ENCODE data around the gene HMGN2. TPM values are rescaled to one million over a fixed set of nuclear protein-coding genes. Genes with fewer than 3 reads are reported as not detected.
A peak's percentile ranks its signal among the peaks of the same experiment; 100 is the strongest.

The HMGN2 gene
- total RNA-seq, 1 donor from 2014 or later: 964 TPM

DNA sequence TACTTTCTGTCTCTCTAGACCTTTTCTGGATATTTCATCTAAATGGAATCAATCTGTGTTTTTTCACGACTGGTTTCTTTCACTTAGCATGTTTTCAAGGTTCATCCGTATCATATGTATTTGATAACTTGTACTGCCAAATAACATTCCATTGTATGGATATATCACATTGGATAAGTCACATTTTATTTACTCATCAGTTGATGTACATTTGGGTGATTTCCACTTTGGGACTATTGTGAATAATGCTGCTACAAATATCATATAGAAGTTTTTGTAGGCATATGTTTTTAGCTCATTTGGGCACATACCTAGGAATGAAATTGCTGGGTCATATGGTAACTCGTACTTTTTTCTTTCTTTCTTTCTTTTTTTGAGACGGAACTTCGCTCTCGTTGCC, 6.7 kb downstream of the HMGN2 start:
- H3K4me1 Mint-ChIP-seq: peaks cover 17% of the 10 kb centered on the region
- H3K4me3 ChIP-seq: no peak overlapping the region
- TF ChIP-seq EZH2phosphoT487 (IDR thresholded peaks at IDR 0.05) (no peak), EZH2 (IDR thresholded peaks at IDR 0.05) (no peak)
- TF ChIP-seq, protein P1, sequence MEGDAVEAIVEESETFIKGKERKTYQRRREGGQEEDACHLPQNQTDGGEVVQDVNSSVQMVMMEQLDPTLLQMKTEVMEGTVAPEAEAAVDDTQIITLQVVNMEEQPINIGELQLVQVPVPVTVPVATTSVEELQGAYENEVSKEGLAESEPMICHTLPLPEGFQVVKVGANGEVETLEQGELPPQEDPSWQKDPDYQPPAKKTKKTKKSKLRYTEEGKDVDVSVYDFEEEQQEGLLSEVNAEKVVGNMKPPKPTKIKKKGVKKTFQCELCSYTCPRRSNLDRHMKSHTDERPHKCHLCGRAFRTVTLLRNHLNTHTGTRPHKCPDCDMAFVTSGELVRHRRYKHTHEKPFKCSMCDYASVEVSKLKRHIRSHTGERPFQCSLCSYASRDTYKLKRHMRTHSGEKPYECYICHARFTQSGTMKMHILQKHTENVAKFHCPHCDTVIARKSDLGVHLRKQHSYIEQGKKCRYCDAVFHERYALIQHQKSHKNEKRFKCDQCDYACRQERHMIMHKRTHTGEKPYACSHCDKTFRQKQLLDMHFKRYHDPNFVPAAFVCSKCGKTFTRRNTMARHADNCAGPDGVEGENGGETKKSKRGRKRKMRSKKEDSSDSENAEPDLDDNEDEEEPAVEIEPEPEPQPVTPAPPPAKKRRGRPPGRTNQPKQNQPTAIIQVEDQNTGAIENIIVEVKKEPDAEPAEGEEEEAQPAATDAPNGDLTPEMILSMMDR (IDR thresholded peaks at IDR 0.05): no peak
- no peak overlapping the region for H3K4me3 Mint-ChIP-seq
- peaks cover 10% of the 10 kb centered on the region for H3K4me1 ChIP-seq
- H2AFZ ChIP-seq (replicated peaks): no peak overlapping the region
- H3K79me2 ChIP-seq (ENCODE audit: low read depth): peaks cover 26% of the 10 kb centered on the region
- H3K36me3 ChIP-seq: peaks cover 24% of the 10 kb centered on the region
- no peak for DNase-seq (ENCODE audit: low spot score)
- no peak overlapping the region for H3K27ac Mint-ChIP-seq
- H4K20me1 ChIP-seq (ENCODE audit: low read depth): peaks cover 34% of the 10 kb centered on the region
- no peak overlapping the region for H3K4me2 ChIP-seq
- H3F3A ChIP-seq (ENCODE audit: low read depth): peaks cover 68% of the 10 kb centered on the region
- no peak overlapping the region for H3K9ac ChIP-seq
- H3K9me3 ChIP-seq (ENCODE audit: low read depth): no peaks in the 10 kb centered on the region
- H3K27me3 Mint-ChIP-seq (ENCODE audit: insufficient read depth, low read depth): peaks cover 8% of the 10 kb centered on the region
- peaks cover 40% of the 10 kb centered on the region for H3K36me3 Mint-ChIP-seq
- H3K27ac ChIP-seq: no peak overlapping the region
- H3K27me3 ChIP-seq: no peaks in the 10 kb centered on the region
- no peaks in the 10 kb centered on the region for H3K9me3 Mint-ChIP-seq

DNA sequence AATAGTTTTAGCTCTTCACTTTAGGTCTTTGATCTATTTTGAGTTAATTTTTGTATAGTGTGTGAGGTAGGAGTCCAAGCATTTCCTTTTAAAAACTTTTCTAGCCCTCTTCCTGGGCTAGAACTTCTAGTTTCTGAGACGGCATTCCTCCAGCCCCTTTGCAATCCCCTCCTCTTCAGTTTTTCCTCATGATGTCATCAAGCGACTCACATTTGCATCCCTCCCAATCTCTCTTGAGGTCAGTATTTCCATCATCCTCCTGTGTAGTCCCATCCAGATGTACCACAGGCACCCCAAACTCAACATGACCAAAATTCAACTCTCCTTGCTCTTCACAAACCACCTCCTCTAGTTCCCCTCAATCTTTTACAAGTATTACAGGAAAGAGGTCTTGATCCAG, 10.7 kb downstream of the HMGN2 start:
- Mint-ChIP-seq H3K4me3 (no peak overlapping the region), H3K27ac (no peak overlapping the region), H3K36me3 (peaks cover 10% of the 10 kb centered on the region), H3K27me3 (ENCODE audit: insufficient read depth, low read depth) (peaks cover 5% of the 10 kb centered on the region), H3K4me1 (no peaks in the 10 kb centered on the region), H3K9me3 (no peaks in the 10 kb centered on the region)
- Histone ChIP-seq H4K20me1 (ENCODE audit: low read depth) (peaks cover 2% of the 10 kb centered on the region), H3K4me2 (no peak overlapping the region), H3K9ac (no peak overlapping the region), H3K36me3 (peaks cover 7% of the 10 kb centered on the region), H3K4me3 (no peak overlapping the region), H3K4me1 (no peaks in the 10 kb centered on the region), H3K9me3 (ENCODE audit: low read depth) (no peaks in the 10 kb centered on the region), H3K27me3 (no peaks in the 10 kb centered on the region), H2AFZ (replicated peaks) (no peak overlapping the region), H3F3A (ENCODE audit: low read depth) (peaks cover 36% of the 10 kb centered on the region), H3K79me2 (ENCODE audit: low read depth) (no peaks in the 10 kb centered on the region), H3K27ac (no peak overlapping the region)
- DNase-seq (ENCODE audit: low spot score): no peak
- no peak for TF ChIP-seq EZH2phosphoT487 (IDR thresholded peaks at IDR 0.05)
- TF ChIP-seq EZH2 (IDR thresholded peaks at IDR 0.05): no peak
- TF ChIP-seq, protein P1 (IDR thresholded peaks at IDR 0.05): no peak

DNA sequence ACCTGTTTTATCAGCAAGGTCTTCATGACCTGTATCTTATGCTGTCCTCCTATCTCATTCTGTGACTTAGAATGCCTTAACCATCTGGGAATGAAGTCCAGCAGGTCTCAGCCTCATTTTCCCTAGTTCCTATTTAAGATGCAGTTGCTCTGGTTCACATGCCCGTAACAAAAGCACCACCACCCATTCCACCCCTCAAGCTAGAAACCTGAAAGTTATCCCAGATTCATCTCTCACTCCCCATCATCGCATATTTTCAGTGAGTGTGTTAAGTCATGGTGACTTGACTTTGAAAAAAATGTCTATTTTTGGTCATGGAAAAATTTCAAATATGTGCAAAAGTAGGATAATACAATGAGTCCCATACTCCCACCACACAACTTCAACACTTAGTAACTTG, 11.7 kb downstream of the HMGN2 start:
- Mint-ChIP-seq H3K27ac (peak overlapping the region; percentile 5), H3K4me1 (no peaks in the 10 kb centered on the region), H3K27me3 (ENCODE audit: insufficient read depth, low read depth) (peaks cover 5% of the 10 kb centered on the region), H3K4me3 (no peak overlapping the region), H3K36me3 (peaks cover 5% of the 10 kb centered on the region), H3K9me3 (no peaks in the 10 kb centered on the region)
- H3K9ac ChIP-seq: no peak overlapping the region
- no peaks in the 10 kb centered on the region for H4K20me1 ChIP-seq (ENCODE audit: low read depth)
- H3K36me3 ChIP-seq: peaks cover 4% of the 10 kb centered on the region
- peaks cover 29% of the 10 kb centered on the region for H3F3A ChIP-seq (ENCODE audit: low read depth)
- no peak for TF ChIP-seq EZH2phosphoT487 (IDR thresholded peaks at IDR 0.05)
- TF ChIP-seq, protein P1 (IDR thresholded peaks at IDR 0.05): no peak
- no peak for TF ChIP-seq EZH2 (IDR thresholded peaks at IDR 0.05)
- H3K79me2 ChIP-seq (ENCODE audit: low read depth): no peaks in the 10 kb centered on the region
- H3K9me3 ChIP-seq (ENCODE audit: low read depth): no peaks in the 10 kb centered on the region
- no peak for DNase-seq (ENCODE audit: low spot score)
- H3K27ac ChIP-seq: no peak overlapping the region
- no peak overlapping the region for H2AFZ ChIP-seq (replicated peaks)
- no peaks in the 10 kb centered on the region for H3K27me3 ChIP-seq
- H3K4me2 ChIP-seq: no peak overlapping the region
- H3K4me1 ChIP-seq: no peaks in the 10 kb centered on the region
- no peak overlapping the region for H3K4me3 ChIP-seq

Measured in neural progenitor cell (in vitro differentiated cells).